Left lung (tissue), 10 donors: ENCODE results near the gene KIF26B. TPM values are rescaled to one million over a fixed set of nuclear protein-coding genes. Genes with fewer than 3 reads are reported as not detected.

Experiments used
- ATAC-seq: fragments of 200-7000 bp; cut with Tn5 transposase; one replicate; pipeline ENCODE4 v1.9.1; 2020; ENCODE audit warnings: moderate library complexity
- DNase-seq, 4 donors: peaks; one replicate each; pipeline ENCODE4 v3.0.0-alpha.2; 2013 to 2020
- H3K27ac ChIP-seq, 2 donors: fragments of 200-600 bp; sonication (generic) in 1 of 2; one replicate each; pipeline versions ENCODE4 v1.5.0 to v1.8.0; 2020 to 2021
- H3K27me3 ChIP-seq, 2 donors: fragments of 200-600 bp; sonication (generic) in 1 of 2; one replicate each; pipeline versions ENCODE4 v1.5.0 to v1.8.0; 2020 to 2021
- H3K36me3 ChIP-seq, 2 donors: fragments of 200-600 bp; sonication (generic) in 1 of 2; one replicate each; pipeline versions ENCODE4 v1.5.0 to v1.8.0; 2020 to 2021
- H3K4me1 ChIP-seq, 2 donors: fragments of 200-600 bp; one replicate each; pipeline ENCODE4 v1.8.0; 2021
- H3K4me3 ChIP-seq, 2 donors: fragments of 200-600 bp; sonication (generic) in 1 of 2; one replicate each; pipeline versions ENCODE4 v1.5.0 to v1.8.0; 2020 to 2021; ENCODE audit warnings: mild to moderate bottlenecking in 1 of 2
- H3K9me3 ChIP-seq, 2 donors: fragments of 200-600 bp; sonication (generic) in 1 of 2; one replicate each; pipeline versions ENCODE4 v1.5.0 to v1.8.0; 2020 to 2021
- CTCF ChIP-seq, 2 donors: fragments of 200-600 bp; sonication (generic) in 1 of 2; IDR thresholded peaks; one replicate each; pipeline versions ENCODE4 v1.5.0 to v1.8.0; 2021; ENCODE audit warnings: antibody characterized with exemption in 2 of 2
- intact Hi-C, 2 donors: fragments of 100-400 bp; cut with DNase I; formaldehyde crosslinking; loops; one replicate each; pipeline versions ENCODE4 v1.11.2 to v1.14.2; 2022
- polyA plus RNA-seq, 6 donors: library from polyadenylated mRNA; unstranded; fragments of 120-200 nt; gene quantifications; one replicate each; pipeline ENCODE4 v1.2.1, GENCODE V29; 2013; ENCODE audit not compliant: insufficient read length in 6 of 6
- total RNA-seq, 2 donors: library from RNA; stranded (reverse); fragmentation: NEBNext Ultra II Directional; extraction: Animal tissue kit (Norgen Biotek cat#: 25700); gene quantifications; one replicate each; pipeline ENCODE4 v1.2.1, GENCODE V29; 2021
- donor health status: DM: no; HTN: yes; CAD: no.
- donor health status: DM: no; HTN: no; CAD: no.

The KIF26B gene
- total and polyA plus RNA-seq, 8 donors, result 3.9 to 28.3 (median 6.5) TPM

- H3K36me3 ChIP-seq, result no peaks in the 10 kb centered on the region
- no peaks in the 10 kb centered on the region for H3K27me3 ChIP-seq
- no peak overlapping the region for H3K27ac ChIP-seq
- no peak for TF ChIP-seq CTCF (IDR thresholded peaks at IDR 0.05)
- H3K9me3 ChIP-seq, result no peaks in the 10 kb centered on the region
- no peaks in the 10 kb centered on the region for H3K4me1 ChIP-seq
- intact Hi-C loops, result no loop called here
- ATAC-seq (no peak), DNase-seq (no peak)
- no peak overlapping the region for H3K4me3 ChIP-seq
These were observed 68.3 kb downstream of the KIF26B start for GRCh38 chr1:245222931-245223595.

GRCh38 chr1:245225322-245226202 is 70.8 kb downstream of the KIF26B start:
- no peak for DNase-seq
- no peak for TF ChIP-seq CTCF (IDR thresholded peaks at IDR 0.05)
- no peaks in the 10 kb centered on the region for H3K27me3 ChIP-seq
- intact Hi-C loops, result no loop called here
- ATAC-seq, result no peak
- H3K4me1 ChIP-seq, result no peaks in the 10 kb centered on the region
- H3K27ac ChIP-seq, result no peak overlapping the region
- no peak overlapping the region for H3K4me3 ChIP-seq
- no peaks in the 10 kb centered on the region for H3K36me3 ChIP-seq
- no peaks in the 10 kb centered on the region for H3K9me3 ChIP-seq

- H3K4me1 ChIP-seq, result no peaks in the 10 kb centered on the region
- H3K27me3 ChIP-seq, result no peaks in the 10 kb centered on the region
- TF ChIP-seq CTCF (IDR thresholded peaks at IDR 0.05), result no peak
- no peak overlapping the region for H3K4me3 ChIP-seq
- ATAC-seq (no peak), DNase-seq (no peak)
- H3K36me3 ChIP-seq, result no peaks in the 10 kb centered on the region
- intact Hi-C loops, result no loop called here
- no peaks in the 10 kb centered on the region for H3K9me3 ChIP-seq
- H3K27ac ChIP-seq, result no peak overlapping the region
These were observed 71.4 kb downstream of the KIF26B start for GRCh38 chr1:245226203-245226499.

- Histone ChIP-seq H3K4me3 (no peak overlapping the region), H3K27ac (no peak overlapping the region), H3K9me3 (no peaks in the 10 kb centered on the region), H3K27me3 (no peaks in the 10 kb centered on the region), H3K36me3 (no peaks in the 10 kb centered on the region), H3K4me1 (no peaks in the 10 kb centered on the region)
- ATAC-seq, result no peak
- no peak for DNase-seq
- TF ChIP-seq CTCF (IDR thresholded peaks at IDR 0.05), result no peak
- intact Hi-C loops, result no loop called here
These were observed 74.3 kb downstream of the KIF26B start for GRCh38 chr1:245229051-245229450.

- ATAC-seq (no peak), DNase-seq (no peak)
- no peak for TF ChIP-seq CTCF (IDR thresholded peaks at IDR 0.05)
- H3K27ac ChIP-seq, result no peak overlapping the region
- H3K9me3 ChIP-seq, result no peaks in the 10 kb centered on the region
- no peaks in the 10 kb centered on the region for H3K27me3 ChIP-seq
- no peaks in the 10 kb centered on the region for H3K36me3 ChIP-seq
- no peak overlapping the region for H3K4me3 ChIP-seq
- no peaks in the 10 kb centered on the region for H3K4me1 ChIP-seq
- intact Hi-C loops, result no loop called here
These were observed 78.1 kb downstream of the KIF26B start for GRCh38 chr1:245232931-245233330.
